K562 (cell line): ENCODE data around the gene FAM83E. TPM values are rescaled to one million over a fixed set of nuclear protein-coding genes. Genes with fewer than 3 reads are reported as not detected.

Experiments
- DACH1 ChIP-seq: fragments of 450-650 bp; IDR thresholded peaks from 2 replicates; pipeline ENCODE4 v1.6.1; 2018; ENCODE audit not compliant: partially characterized antibody
- DNMT1 ChIP-seq: fragments of 450-650 bp; IDR thresholded peaks from 2 replicates; pipeline ENCODE4 v1.6.1; 2016; ENCODE audit warnings: antibody characterized with exemption, mild to moderate bottlenecking
- EGR1 ChIP-seq: fragments of 450-650 bp; conservative IDR thresholded peaks from 2 replicates; pipeline ENCODE4 v1.6.1; 2017; ENCODE audit warnings: mild to moderate bottlenecking
- FIP1L1 ChIP-seq: fragments of 200-400 bp; formaldehyde crosslinking; IDR thresholded peaks from 2 replicates; pipeline ENCODE4 v1.6.1; 2018; ENCODE audit warnings: mild to moderate bottlenecking, low read depth, low read length; ENCODE audit not compliant: poor library complexity, severe bottlenecking
- HCFC1 ChIP-seq: IDR thresholded peaks from 2 replicates; pipeline ENCODE4 v1.6.1; 2012; ENCODE audit warnings: low read depth, low read length, improper control_type of control experiment
- HMG20B ChIP-seq: fragments of 250-450 bp; sonication (Bioruptor Pico); IDR thresholded peaks from 2 replicates; pipeline ENCODE4 v1.5.0; 2021; ENCODE audit warnings: mild to moderate bottlenecking
- KLF6 ChIP-seq: fragments of 250-450 bp; sonication (Bioruptor Pico); IDR thresholded peaks from 2 replicates; pipeline ENCODE4 v1.4.0; 2020; ENCODE audit warnings: mild to moderate bottlenecking, moderate library complexity, borderline replicate concordance
- MCM2 ChIP-seq: fragments of 450-650 bp; IDR thresholded peaks from 2 replicates; pipeline ENCODE4 v1.6.1; 2017; ENCODE audit warnings: low read depth, mild to moderate bottlenecking
- MCM7 ChIP-seq, 2 experiments: fragments of 450-650 bp; IDR thresholded peaks; 2 replicates each; pipeline ENCODE4 v1.6.1; 2016 to 2018
- MEF2A ChIP-seq: IDR thresholded peaks from 2 replicates; pipeline ENCODE4 v1.6.1; 2011; ENCODE audit warnings: low read depth, mild to moderate bottlenecking, low read length, moderate library complexity; ENCODE audit not compliant: control insufficient read depth
- MYBL2 ChIP-seq, 2 experiments: fragments of 450-650 bp in 1 of 2; sonication (generic) in 1 of 2; formaldehyde crosslinking in 1 of 2; IDR thresholded peaks; 2 replicates each; pipeline versions ENCODE4 v1.6.1 to v1.8.1; 2017 to 2022; ENCODE audit warnings: borderline replicate concordance in 1 of 2, inconsistent platforms in 1 of 2, low read depth in 1 of 2, mild to moderate bottlenecking in 1 of 2, missing genetic modification reagents in 1 of 2, moderate library complexity in 1 of 2
- NCOA1 ChIP-seq: fragments of 450-650 bp; IDR thresholded peaks from 2 replicates; pipeline ENCODE4 v1.6.1; 2016; ENCODE audit warnings: low read depth
- PHF8 ChIP-seq: fragments of 200-600 bp; sonication (generic); IDR thresholded peaks from 2 replicates; pipeline ENCODE4 v1.6.1; 2012; ENCODE audit warnings: mixed run types, mild to moderate bottlenecking, inconsistent platforms, low read length, moderate library complexity, borderline replicate concordance
- POLR2G ChIP-seq: fragments of 200-400 bp; formaldehyde crosslinking; IDR thresholded peaks from 2 replicates; pipeline ENCODE4 v1.6.1; 2017; ENCODE audit warnings: low read depth, mild to moderate bottlenecking, antibody characterized with exemption, low read length, moderate library complexity
- RAD51 ChIP-seq: fragments of 450-650 bp; IDR thresholded peaks from 2 replicates; pipeline ENCODE4 v1.7.1; 2016; ENCODE audit warnings: low read depth, mild to moderate bottlenecking, borderline replicate concordance
- RBM25 ChIP-seq: fragments of 200-400 bp; formaldehyde crosslinking; IDR thresholded peaks from 2 replicates; pipeline ENCODE4 v1.6.1; 2018; ENCODE audit warnings: low read length, low read depth, moderate library complexity; ENCODE audit not compliant: severe bottlenecking
- RBM39 ChIP-seq: fragments of 200-400 bp; formaldehyde crosslinking; optimal IDR thresholded peaks from 2 replicates; pipeline ENCODE3; 2018; ENCODE audit warnings: low read depth, low read length
- RNF219 ChIP-seq: fragments of 250-450 bp; sonication (Bioruptor Pico); IDR thresholded peaks from 2 replicates; pipeline ENCODE4 v1.5.0; 2022; ENCODE audit warnings: mild to moderate bottlenecking
- TAL1 ChIP-seq: fragments of 450-650 bp; IDR thresholded peaks from 2 replicates; pipeline ENCODE4 v1.6.1; 2016; ENCODE audit warnings: mild to moderate bottlenecking
- TRIM25 ChIP-seq: fragments of 450-650 bp; IDR thresholded peaks from 2 replicates; pipeline ENCODE4 v1.7.0; 2016; ENCODE audit warnings: borderline replicate concordance
- ZKSCAN8 ChIP-seq: fragments of 200-800 bp; sonication (Bioruptor generic); IDR thresholded peaks from 2 replicates; pipeline ENCODE4 v1.6.1; 2016; ENCODE audit warnings: missing genetic modification characterization, missing compliant biosample characterization
- ZNF280B ChIP-seq: fragments of 250-450 bp; sonication (Bioruptor Pico); IDR thresholded peaks from 2 replicates; pipeline ENCODE4 v1.5.1; 2021; ENCODE audit warnings: mild to moderate bottlenecking
- ZNF589 ChIP-seq: fragments of 200-800 bp; sonication (Bioruptor generic); IDR thresholded peaks from 2 replicates; pipeline ENCODE4 v1.6.1; 2016; ENCODE audit warnings: low read depth, missing genetic modification characterization, missing compliant biosample characterization
- ZNF778 ChIP-seq: fragments of 450-650 bp; formaldehyde crosslinking; IDR thresholded peaks from 2 replicates; pipeline ENCODE4 v1.4.0; 2020; ENCODE audit warnings: mild to moderate bottlenecking, moderate library complexity
- polyA plus RNA-seq, 8 experiments: library from polyadenylated mRNA; depleted of rRNA in 4 of 8; stranded (reverse) in 5 of 8; unstranded in 3 of 8; fragments of >200 nt; fragmentation: Nextera tagmentation in 2 of 8; fragmentation: Illumina TruSeq in 1 of 8; extraction: Ambion mirVana in 2 of 8; extraction: Trizol in 1 of 8; gene quantifications; 2 replicates each; pipeline versions ENCODE4 v1.2.1 to v1.2.3, GENCODE V29; 2011 to 2014; ENCODE audit warnings: inconsistent platforms in 1 of 8, missing spikeins in 1 of 8
- total RNA-seq, 7 experiments: library from RNA; depleted of rRNA in 6 of 7; stranded (reverse); fragments of >200 nt in 6 of 7; fragmentation: Illumina TruSeq in 2 of 7; extraction: Trizol in 2 of 7; gene quantifications; 2 replicates each; pipeline versions ENCODE4 v1.2.1 to v1.2.3, GENCODE V29; 2011 to 2021; ENCODE audit warnings: low replicate concordance in 1 of 7

The FAM83E gene
- total and polyA plus RNA-seq, 9 of the 15 experiments (the other 6 are each of a cell fraction or from before 2014, with no cell fraction given): 0.15 to 0.87 (median 0.29) TPM; not detected in 4

- TF ChIP-seq TRIM25 (no peak), NCOA1 (no peak), RNF219 (CRISPR knock-in tag) (no peak), MEF2A (no peak), RAD51 (no peak), FIP1L1 (no peak), RBM25 (no peak), HMG20B (no peak), ZNF280B (CRISPR knock-in tag) (no peak), TAL1 (no peak), EGR1 (peak; percentile 95), ZNF589 (CRISPR knock-in tag) (0 out of 2 replicates have a peak, but pooled peaks have one; percentile 46), MYBL2 (IDR thresholded peaks at IDR 0.05; ENCODE audit: low read depth) (no peak), MYBL2 (CRISPR knock-in tag; IDR thresholded peaks at IDR 0.05; ENCODE audit: borderline replicate concordance) (no peak), DACH1 (no peak), MCM7 (IDR thresholded peaks at IDR 0.05) (no peak), ZKSCAN8 (CRISPR knock-in tag) (no peak), PHF8 (no peak; the same call in 1 of the 2 replicates), KLF6 (CRISPR knock-in tag) (no peak), ZNF778 (CRISPR knock-in tag) (no peak), RBM39 (no peak), DNMT1 (no peak), POLR2G (no peak), MCM2 (no peak), HCFC1 (peak; percentile 99)
These were observed 30.2 kb upstream of the FAM83E start (continued) for GRCh38 chr19:48644839-48645619.
